Endodermal cell (in vitro differentiated cells): ENCODE results near the gene ATE1. TPM values are rescaled to one million over a fixed set of nuclear protein-coding genes. Genes with fewer than 3 reads are reported as not detected.

Experiments used
- DNase-seq: peaks from one replicate; pipeline ENCODE4 v3.0.0-alpha.2; 2017
- H3K27ac ChIP-seq: 2 replicates; pipeline ENCODE4 v1.5.1; 2013; ENCODE audit warnings: mild to moderate bottlenecking, low read depth, low read length, moderate library complexity
- H3K27me3 ChIP-seq: 2 replicates; pipeline ENCODE4 v1.6.1; 2013; ENCODE audit warnings: mild to moderate bottlenecking, low read length, moderate library complexity; ENCODE audit not compliant: insufficient read depth, control insufficient read depth, poor library complexity, severe bottlenecking
- H3K36me3 ChIP-seq: 2 replicates; pipeline ENCODE4 v1.7.0; 2013; ENCODE audit warnings: mild to moderate bottlenecking, low read length, moderate library complexity; ENCODE audit not compliant: control insufficient read depth, insufficient read depth
- H3K4me1 ChIP-seq: one replicate; pipeline ENCODE4 v1.7.0; 2013; ENCODE audit warnings: low read length; ENCODE audit not compliant: control insufficient read depth, insufficient read depth
- H3K4me3 ChIP-seq: 2 replicates; pipeline ENCODE4 v1.5.1; 2013; ENCODE audit warnings: mild to moderate bottlenecking, low read length, moderate library complexity
- H3K9ac ChIP-seq: 2 replicates; pipeline ENCODE4 v1.6.1; 2013; ENCODE audit warnings: mild to moderate bottlenecking, low read length, moderate library complexity; ENCODE audit not compliant: poor library complexity, severe bottlenecking; ENCODE audit errors: extremely low read depth
- H3K9me3 ChIP-seq: 2 replicates; pipeline ENCODE4 v1.6.1; 2013; ENCODE audit warnings: mild to moderate bottlenecking, low read length, moderate library complexity; ENCODE audit not compliant: control insufficient read depth
- H3K27ac Mint-ChIP-seq: 2 replicates; pipeline ENCODE4 v1.8.0; 2020; ENCODE audit warnings: mixed read lengths
- H3K27me3 Mint-ChIP-seq: 2 replicates; pipeline ENCODE4 v1.8.0; 2021; ENCODE audit warnings: mild to moderate bottlenecking, mixed read lengths; ENCODE audit not compliant: insufficient read depth
- H3K36me3 Mint-ChIP-seq: 2 replicates; pipeline ENCODE4 v1.8.0; 2020; ENCODE audit warnings: low read depth, mixed read lengths
- H3K4me1 Mint-ChIP-seq: 2 replicates; pipeline ENCODE4 v1.8.0; 2020; ENCODE audit warnings: mixed read lengths
- H3K4me3 Mint-ChIP-seq: 2 replicates; pipeline ENCODE4 v1.8.0; 2020; ENCODE audit warnings: mild to moderate bottlenecking, moderate library complexity, mixed read lengths
- H3K9me3 Mint-ChIP-seq: 2 replicates; pipeline ENCODE4 v1.8.0; 2020; ENCODE audit warnings: mild to moderate bottlenecking, mixed read lengths
- CTCF ChIP-seq: fragments of 200-600 bp; sonication (generic); conservative IDR thresholded peaks from 2 replicates; pipeline ENCODE4 v1.5.0; 2021; ENCODE audit warnings: antibody characterized with exemption, mild to moderate bottlenecking
- WGBS, 2 experiments: methylation state at CpG; one replicate each; pipeline versions ENCODE4 v1.1.5 to v1.1.7; 2013; ENCODE audit warnings: missing lambda C conversion rate in 2 of 2, mixed read lengths in 1 of 2; ENCODE audit not compliant: insufficient coverage in 1 of 2, insufficient read length in 1 of 2; 5-methylcytosine and 5-hydroxymethylcytosine counted together
- total RNA-seq, 2 donors: library from RNA; stranded (reverse); fragmentation: NEBNext Ultra II Directional in 1 of 2; extraction: Animal tissue kit (Norgen Biotek cat#: 25700) in 1 of 2; gene quantifications; 2 replicates in 1 of 2; 3 replicates in 1 of 2; pipeline ENCODE4 v1.2.1, GENCODE V29; 2021

Gene ATE1
- total RNA-seq, 2 donors from 2014 or later = 31.2 to 32.2 TPM

GRCh38 chr10:121965996-121966395 is 38.2 kb upstream of the ATE1 start:
- no peaks in the 10 kb centered on the region for H3K27me3 Mint-ChIP-seq
- peaks cover 72% of the 10 kb centered on the region for H3K36me3 ChIP-seq
- DNase-seq = no peak

GRCh38 chr10:121961456-121961855 is 33.6 kb upstream of the ATE1 start:
- Mint-ChIP-seq H3K4me3 (no peak overlapping the region), H3K36me3 (peaks cover 55% of the 10 kb centered on the region), H3K27ac (no peak overlapping the region), H3K9me3 (no peaks in the 10 kb centered on the region), H3K27me3 (no peaks in the 10 kb centered on the region), H3K4me1 (peaks cover 12% of the 10 kb centered on the region)
- H3K9ac ChIP-seq = no peak overlapping the region
- peaks cover 72% of the 10 kb centered on the region for H3K36me3 ChIP-seq
- DNase-seq = no peak
- no peak overlapping the region for H3K4me3 ChIP-seq
- H3K27ac ChIP-seq = no peak overlapping the region
- 90 to 95% methylated on average over 2 of the region's 2 CpGs for WGBS, 2 experiments
- no peaks in the 10 kb centered on the region for H3K27me3 ChIP-seq
- TF ChIP-seq CTCF = no peak
- H3K9me3 ChIP-seq = no peaks in the 10 kb centered on the region
- no peaks in the 10 kb centered on the region for H3K4me1 ChIP-seq

More at GRCh38 chr10:121965996-121966395, 38.2 kb upstream of the ATE1 start:
- Histone ChIP-seq H3K27ac (no peak overlapping the region), H3K4me3 (no peak overlapping the region), H3K4me1 (no peaks in the 10 kb centered on the region), H3K27me3 (no peaks in the 10 kb centered on the region), H3K9ac (no peak overlapping the region), H3K9me3 (no peaks in the 10 kb centered on the region)
- no peaks in the 10 kb centered on the region for H3K9me3 Mint-ChIP-seq
- TF ChIP-seq CTCF = no peak
- H3K27ac Mint-ChIP-seq = no peak overlapping the region
- no peaks in the 10 kb centered on the region for H3K4me1 Mint-ChIP-seq
- peaks cover 59% of the 10 kb centered on the region for H3K36me3 Mint-ChIP-seq
- H3K4me3 Mint-ChIP-seq = no peak overlapping the region
- 95 to 100% methylated on average over 2 to 3 of the region's 3 CpGs for WGBS, 2 experiments

- Histone ChIP-seq H3K4me1 (no peaks in the 10 kb centered on the region), H3K36me3 (peaks cover 69% of the 10 kb centered on the region), H3K27ac (no peak overlapping the region), H3K4me3 (no peak overlapping the region), H3K27me3 (no peaks in the 10 kb centered on the region), H3K9me3 (no peaks in the 10 kb centered on the region), H3K9ac (no peak overlapping the region)
- Mint-ChIP-seq H3K9me3 (no peaks in the 10 kb centered on the region), H3K27ac (no peak overlapping the region), H3K4me1 (peaks cover 12% of the 10 kb centered on the region), H3K4me3 (no peak overlapping the region), H3K27me3 (no peaks in the 10 kb centered on the region), H3K36me3 (peaks cover 51% of the 10 kb centered on the region)
- TF ChIP-seq CTCF = no peak
- no peak for DNase-seq
- WGBS, 2 experiments = 80 to 84% methylated on average over 3 of the region's 3 CpGs
These were observed 31.8 kb upstream of the ATE1 start for GRCh38 chr10:121959671-121960070.
